K562 (cell line): ENCODE results near the gene SLC2A9. TPM values are rescaled to one million over a fixed set of nuclear protein-coding genes. Genes with fewer than 3 reads are reported as not detected.

ENCODE experiments used
- ATAC-seq: fragments of 200-7000 bp; cut with Tn5 transposase; 3 replicates; pipeline ENCODE4 v1.9.1; 2020; ENCODE audit warnings: moderate library complexity
- BruUV-seq: library from RNA; stranded (reverse); fragments of 400-500 nt; replicated peaks from 2 replicates; lab custom pipeline; 2021; lab: Mats Ljungman, UMichigan
- CTCF ChIA-PET: fragments of 300-600 bp; formaldehyde crosslinking; extraction: SDS; loops from one replicate; lab custom pipeline; 2021; ENCODE audit warnings: low intra/inter-chr PET ratio; lab: Yijun Ruan, JAX
- POLR2A ChIA-PET: fragments of 300-600, 350-650 bp; sonication (Branson Sonifier 250); formaldehyde crosslinking; extraction: SDS; loops from one replicate; lab custom pipeline; 2021; ENCODE audit warnings: antibody characterized with exemption, inconsistent platforms; lab: Yijun Ruan, JAX
- DNase-seq, 4 experiments: peaks; one replicate each; pipeline versions ENCODE4 v3.0.0 to v3.0.0-alpha.2; 2011 to 2018; ENCODE audit warnings: low spot score in 3 of 4, mixed read lengths in 3 of 4; ENCODE audit errors: extremely low read depth in 1 of 4
- FAIRE-seq: peaks from 2 replicates; lab custom pipeline; 2011; peaks lifted over from hg19 to GRCh38; lab: Jason Lieb, UNC
- H2AFZ ChIP-seq: 2 replicates; pipeline ENCODE4 v1.6.0; 2011; ENCODE audit warnings: low read depth, low read length, control low read depth, inconsistent platforms
- H3K27ac ChIP-seq: fragments of 200-600 bp; 3 replicates; pipeline ENCODE4 v1.8.0; 2011; ENCODE audit warnings: low read depth, mild to moderate bottlenecking, control low read depth, inconsistent platforms, low read length, moderate library complexity, mixed read lengths; ENCODE audit errors: extremely low read depth
- H3K27me3 ChIP-seq, 2 experiments: fragments of 300-600 bp in 1 of 2; 2 replicates in 1 of 2; 3 replicates in 1 of 2; pipeline versions ENCODE4 v1.6.0 to v1.8.0; 2011; ENCODE audit warnings: inconsistent platforms in 2 of 2, low read length in 2 of 2, mild to moderate bottlenecking in 1 of 2, mixed read lengths in 1 of 2, moderate library complexity in 1 of 2; ENCODE audit not compliant: control insufficient read depth in 2 of 2, insufficient read depth in 2 of 2
- H3K36me3 ChIP-seq: fragments of 300-600 bp; 3 replicates; pipeline ENCODE4 v1.8.0; 2011; ENCODE audit warnings: mild to moderate bottlenecking, low read length, inconsistent platforms; ENCODE audit not compliant: control insufficient read depth, insufficient read depth
- H3K4me1 ChIP-seq, 2 experiments: fragments of 200-600 bp in 1 of 2; replicated peaks in 1 of 2; 2 replicates in 1 of 2; 3 replicates in 1 of 2; pipeline versions ENCODE4 v1.5.1 to v1.8.0; 2011; ENCODE audit warnings: inconsistent platforms in 2 of 2, low read length in 2 of 2, mild to moderate bottlenecking in 1 of 2, mixed read lengths in 1 of 2, moderate library complexity in 1 of 2; ENCODE audit not compliant: control insufficient read depth in 2 of 2, insufficient read depth in 2 of 2
- H3K4me2 ChIP-seq: 2 replicates; pipeline ENCODE4 v1.6.1; 2011; ENCODE audit warnings: low read length, control low read depth, inconsistent platforms, mixed read lengths; ENCODE audit not compliant: insufficient read depth
- H3K4me3 ChIP-seq: fragments of 200-600 bp; sonication (generic), shearing (Covaris generic); 2 replicates; pipeline ENCODE4 v1.5.1; 2016; ENCODE audit warnings: control low read depth, inconsistent platforms
- H3K79me2 ChIP-seq: fragments of 200-600 bp; 3 replicates; pipeline ENCODE4 v1.8.0; 2011; ENCODE audit warnings: low read length, inconsistent platforms; ENCODE audit not compliant: control insufficient read depth, insufficient read depth
- H3K9ac ChIP-seq, 2 experiments: 2 replicates each; pipeline versions ENCODE4 v1.6.0 to v1.6.1; 2011; ENCODE audit warnings: low read depth in 2 of 2, low read length in 2 of 2, control low read depth in 1 of 2, inconsistent platforms in 1 of 2, mild to moderate bottlenecking in 1 of 2, mixed read lengths in 1 of 2; ENCODE audit not compliant: insufficient read depth in 1 of 2
- H3K9me1 ChIP-seq: one replicate; pipeline ENCODE4 v1.6.0; 2011; ENCODE audit warnings: inconsistent platforms, mild to moderate bottlenecking, low read length, moderate library complexity; ENCODE audit not compliant: control insufficient read depth, insufficient read depth
- H3K9me3 ChIP-seq: replicated peaks from 2 replicates; pipeline ENCODE4 v1.5.1; 2011; ENCODE audit warnings: low read depth, low read length, inconsistent platforms; ENCODE audit not compliant: control insufficient read depth, insufficient read depth
- H4K20me1 ChIP-seq: replicated peaks from 2 replicates; pipeline ENCODE4 v1.6.1; 2011; ENCODE audit warnings: low read length, inconsistent platforms, mixed read lengths; ENCODE audit not compliant: control insufficient read depth, insufficient read depth
- ELF2 ChIP-seq: fragments of 250-450 bp; sonication (Bioruptor Pico); IDR thresholded peaks from 2 replicates; pipeline ENCODE4 v1.5.0; 2021; ENCODE audit warnings: mild to moderate bottlenecking
- ESRRA ChIP-seq: fragments of 450-650 bp; IDR thresholded peaks from 2 replicates; pipeline ENCODE4 v1.6.1; 2014; ENCODE audit warnings: low read depth, mild to moderate bottlenecking, moderate library complexity, borderline replicate concordance
- HDAC3 ChIP-seq: fragments of 450-650 bp; IDR thresholded peaks from 2 replicates; pipeline ENCODE4 v1.6.1; 2018; ENCODE audit warnings: borderline replicate concordance, mild to moderate bottlenecking, moderate library complexity; ENCODE audit not compliant: partially characterized antibody
- MYBL2 ChIP-seq, 2 experiments: fragments of 450-650 bp in 1 of 2; sonication (generic) in 1 of 2; formaldehyde crosslinking in 1 of 2; IDR thresholded peaks; 2 replicates each; pipeline versions ENCODE4 v1.6.1 to v1.8.1; 2017 to 2022; ENCODE audit warnings: borderline replicate concordance in 1 of 2, inconsistent platforms in 1 of 2, low read depth in 1 of 2, mild to moderate bottlenecking in 1 of 2, missing genetic modification reagents in 1 of 2, moderate library complexity in 1 of 2
- PML ChIP-seq: IDR thresholded peaks from 2 replicates; pipeline ENCODE4 v1.6.1; 2012; ENCODE audit warnings: low read length, inconsistent platforms
- RNF2 ChIP-seq: sonication (generic); IDR thresholded peaks from 2 replicates; pipeline ENCODE4 v1.6.1; 2016
- SAFB ChIP-seq: fragments of 200-400 bp; formaldehyde crosslinking; IDR thresholded peaks from 2 replicates; pipeline ENCODE4 v1.6.1; 2017; ENCODE audit warnings: low read depth, low read length, borderline replicate concordance
- STAT5A ChIP-seq: IDR thresholded peaks from 2 replicates; pipeline ENCODE4 v1.6.1; 2012; ENCODE audit warnings: low read length, inconsistent platforms, borderline replicate concordance
- TARDBP ChIP-seq: fragments of 450-650 bp; IDR thresholded peaks from 2 replicates; pipeline ENCODE4 v1.6.1; 2016
- TCF7L2 ChIP-seq: fragments of 150-350 bp; IDR thresholded peaks from 2 replicates; pipeline ENCODE4 v1.6.1; 2016; ENCODE audit warnings: low read depth, mild to moderate bottlenecking, low read length, moderate library complexity
- TSC22D4 ChIP-seq: fragments of 450-650 bp; IDR thresholded peaks from 2 replicates; pipeline ENCODE4 v1.6.1; 2016; ENCODE audit warnings: missing genetic modification characterization, missing biosample characterization, control low read depth
- ZBTB2 ChIP-seq: fragments of 450-650 bp; IDR thresholded peaks from 2 replicates; pipeline ENCODE4 v1.6.1; 2016; ENCODE audit warnings: antibody characterized with exemption
- ZNF134 ChIP-seq: fragments of 250-450 bp; sonication (Bioruptor Pico); conservative IDR thresholded peaks from 2 replicates; pipeline ENCODE4 v1.4.0; 2020
- ZNF512 ChIP-seq: IDR thresholded peaks from 2 replicates; pipeline ENCODE4 v1.6.1; 2016; ENCODE audit warnings: missing genetic modification characterization, missing compliant biosample characterization
- ZNF589 ChIP-seq: fragments of 200-800 bp; sonication (Bioruptor generic); IDR thresholded peaks from 2 replicates; pipeline ENCODE4 v1.6.1; 2016; ENCODE audit warnings: low read depth, missing genetic modification characterization, missing compliant biosample characterization
- ZNF79 ChIP-seq: fragments of 250-450 bp; sonication (Bioruptor Pico); IDR thresholded peaks from 2 replicates; pipeline ENCODE4 v1.4.0; 2020; ENCODE audit warnings: low read depth, mild to moderate bottlenecking, moderate library complexity
- WGBS: fragments of 100-300 bp; shearing (Covaris generic); methylation state at CpG from one replicate; pipeline ENCODE4 v1.1.6; 2016; ENCODE audit warnings: low coverage, mixed read lengths; ENCODE audit not compliant: insufficient coverage; ENCODE audit errors: missing lambda C conversion rate; 5-methylcytosine and 5-hydroxymethylcytosine counted together
- in situ Hi-C: fragments of 300-500 bp; cut with MboI; formaldehyde crosslinking; loops from 4 replicates; pipeline ENCODE4 v1.15.0; 2018; ENCODE audit warnings: inconsistent platforms, mixed read lengths
- intact Hi-C: fragments of 100-400 bp; cut with micrococcal nuclease; formaldehyde crosslinking; loops from 2 replicates; pipeline ENCODE4 v1.14.2; 2022
- polyA plus RNA-seq, 8 experiments: library from polyadenylated mRNA; depleted of rRNA in 4 of 8; stranded (reverse) in 5 of 8; unstranded in 3 of 8; fragments of >200 nt; fragmentation: Nextera tagmentation in 2 of 8; fragmentation: Illumina TruSeq in 1 of 8; extraction: Ambion mirVana in 2 of 8; extraction: Trizol in 1 of 8; gene quantifications; 2 replicates each; pipeline versions ENCODE4 v1.2.1 to v1.2.3, GENCODE V29; 2011 to 2014; ENCODE audit warnings: inconsistent platforms in 1 of 8, missing spikeins in 1 of 8
- total RNA-seq, 7 experiments: library from RNA; depleted of rRNA in 6 of 7; stranded (reverse); fragments of >200 nt in 6 of 7; fragmentation: Illumina TruSeq in 2 of 7; extraction: Trizol in 2 of 7; gene quantifications; 2 replicates each; pipeline versions ENCODE4 v1.2.1 to v1.2.3, GENCODE V29; 2011 to 2021; ENCODE audit warnings: low replicate concordance in 1 of 7
- TF ChIP-seq, protein P1 (sequence below), 2 experiments: IDR thresholded peaks in 1 of 2; conservative IDR thresholded peaks in 1 of 2; 2 replicates each; pipeline ENCODE4 v1.6.1; 2016; ENCODE audit warnings: low read depth in 2 of 2, mild to moderate bottlenecking in 1 of 2, missing compliant biosample characterization in 1 of 2, missing genetic modification characterization in 1 of 2, moderate library complexity in 1 of 2

SLC2A9 gene
- total and polyA plus RNA-seq, 9 of the 15 experiments (the other 6 are each of a cell fraction or from before 2014, with no cell fraction given): 0.15 to 1.9 (median 0.76) TPM

DNA sequence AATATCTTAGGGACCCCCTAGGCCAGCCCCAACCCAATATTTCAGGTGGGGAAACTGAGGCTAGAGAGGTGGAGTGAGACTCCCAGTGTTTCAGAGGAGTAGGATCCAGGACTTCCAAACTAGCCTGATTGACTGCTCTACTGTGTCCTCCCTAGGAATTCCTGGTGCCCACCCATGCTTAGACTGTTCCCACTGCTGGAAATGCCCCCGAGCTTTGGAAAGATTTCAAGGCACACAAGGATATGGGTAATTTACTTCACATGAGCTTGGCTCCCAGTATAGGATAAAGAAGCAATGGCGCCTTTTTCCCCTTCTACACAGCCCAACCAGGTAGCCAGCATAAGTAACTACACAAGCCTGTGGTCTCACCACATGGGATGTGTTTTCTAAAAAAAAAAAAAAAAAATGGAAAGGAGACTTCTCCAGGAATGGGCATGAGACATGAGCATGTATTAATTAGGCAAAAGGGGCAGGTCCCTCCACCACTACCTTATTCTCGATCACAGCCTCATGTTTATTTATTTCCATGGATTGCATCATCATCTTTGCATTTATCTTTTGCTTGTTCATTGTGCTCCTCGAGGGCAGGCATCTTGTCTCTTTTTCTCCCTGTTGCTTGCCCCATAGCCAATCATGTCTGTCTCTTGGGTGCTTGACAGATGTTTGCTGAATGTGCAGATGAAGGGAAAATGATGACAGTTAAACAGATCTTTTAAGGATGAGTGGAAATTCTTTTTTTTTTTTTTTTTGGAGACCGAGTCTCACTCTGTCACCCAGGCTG lies 173.1 kb downstream of the SLC2A9 start:
- Histone ChIP-seq H3K4me3 (no peak overlapping the region), H3K27me3 (peaks cover 0 to 4% of the 10 kb centered on the region in 2 experiments; a peak in 2 of 5 replicates), H3K9ac (no peak overlapping the region), H3K9me3 (no peaks in the 10 kb centered on the region), H3K4me2 (no peak overlapping the region), H2AFZ (no peak overlapping the region; the same call in 1 of the 2 replicates), H3K27ac (no peak overlapping the region), H3K4me1 (no peaks in the 10 kb centered on the region), H4K20me1 (no peaks in the 10 kb centered on the region), H3K79me2 (no peaks in the 10 kb centered on the region), H3K9me1 (no peaks in the 10 kb centered on the region), H3K36me3 (no peaks in the 10 kb centered on the region)
- no TSS peak for BruUV-seq
- ATAC-seq (peak; percentile 78), DNase-seq (no peak), FAIRE-seq (no peak)
- in situ Hi-C loops: no loop called here
- ChIA-PET POLR2A (no interaction called here), CTCF (no interaction called here)
- intact Hi-C loops: no loop called here
- WGBS: 2% methylated on average over 4 of the region's 5 CpGs
- TF ChIP-seq TCF7L2: no peak
- TF ChIP-seq ZBTB2: no peak
- TF ChIP-seq ZNF589: no peak
- no peak for TF ChIP-seq RNF2
- no peak for TF ChIP-seq STAT5A
- TF ChIP-seq ESRRA: no peak
- TF ChIP-seq ZNF512 (tag): no peak
- TF ChIP-seq, protein P1, sequence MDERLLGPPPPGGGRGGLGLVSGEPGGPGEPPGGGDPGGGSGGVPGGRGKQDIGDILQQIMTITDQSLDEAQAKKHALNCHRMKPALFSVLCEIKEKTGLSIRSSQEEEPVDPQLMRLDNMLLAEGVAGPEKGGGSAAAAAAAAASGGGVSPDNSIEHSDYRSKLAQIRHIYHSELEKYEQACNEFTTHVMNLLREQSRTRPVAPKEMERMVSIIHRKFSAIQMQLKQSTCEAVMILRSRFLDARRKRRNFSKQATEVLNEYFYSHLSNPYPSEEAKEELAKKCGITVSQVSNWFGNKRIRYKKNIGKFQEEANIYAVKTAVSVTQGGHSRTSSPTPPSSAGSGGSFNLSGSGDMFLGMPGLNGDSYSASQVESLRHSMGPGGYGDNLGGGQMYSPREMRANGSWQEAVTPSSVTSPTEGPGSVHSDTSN (CRISPR knock-in tag; IDR thresholded peaks at IDR 0.05; ENCODE audit: low read depth): no peak
- TF ChIP-seq, protein P1 (tag; conservative IDR thresholded peaks at IDR 0.05; ENCODE audit: low read depth): no peak
- no peak for TF ChIP-seq ELF2
- no peak for TF ChIP-seq MYBL2 (IDR thresholded peaks at IDR 0.05; ENCODE audit: low read depth)
- TF ChIP-seq MYBL2 (CRISPR knock-in tag; IDR thresholded peaks at IDR 0.05; ENCODE audit: borderline replicate concordance): no peak
- TF ChIP-seq TSC22D4: no peak
- no peak for TF ChIP-seq TARDBP
- TF ChIP-seq ZNF79: no peak
- no peak for TF ChIP-seq HDAC3
- TF ChIP-seq ZNF134 (CRISPR knock-in tag): no peak
- no peak for TF ChIP-seq PML
- no peak for TF ChIP-seq SAFB
